Gastroesophageal sphincter (tissue), 4 donors: Measurements from ENCODE around the gene VGF. TPM values are rescaled to one million over a fixed set of nuclear protein-coding genes. Genes with fewer than 3 reads are reported as not detected.
"Not testable (repeated sequence)": the region's sequence is repeated elsewhere in the genome, so short reads cannot be mapped to it uniquely, and the experiment has no call there.

Source experiments
- ATAC-seq: fragments of 150-250 bp; one replicate; pipeline ENCODE4 v1.9.1; 2016; ENCODE audit warnings: mild to moderate bottlenecking, moderate library complexity
- H3K27ac ChIP-seq, 4 donors: fragments of 200-600 bp; sonication (generic) in 3 of 4; 1 replicate in 3 of 4; 2 replicates in 1 of 4; pipeline ENCODE4 v1.5.1; 2016 to 2019
- H3K27me3 ChIP-seq: fragments of 200-600 bp; sonication (generic); one replicate; pipeline ENCODE4 v1.5.1; 2019
- H3K36me3 ChIP-seq, 2 donors: fragments of 200-600 bp; sonication (generic); one replicate each; pipeline ENCODE4 v1.5.1; 2019; ENCODE audit warnings: control low read depth in 1 of 2
- H3K4me1 ChIP-seq, 3 donors: fragments of 200-600 bp; sonication (generic); 1 replicate in 2 of 3; 2 replicates in 1 of 3; pipeline ENCODE4 v1.5.1; 2016 to 2019; ENCODE audit warnings: control low read depth in 2 of 3
- H3K4me3 ChIP-seq, 2 donors: fragments of 200-600 bp; sonication (generic); one replicate each; pipeline ENCODE4 v1.5.1; 2019; ENCODE audit warnings: mild to moderate bottlenecking in 1 of 2, moderate library complexity in 1 of 2
- H3K9me3 ChIP-seq, 3 donors: fragments of 200-600 bp; sonication (generic); one replicate each; pipeline ENCODE4 v1.5.1; 2017 to 2019; ENCODE audit warnings: control low read depth in 2 of 3
- EP300 ChIP-seq: sonication (generic); formaldehyde crosslinking; IDR thresholded peaks from one replicate; pipeline ENCODE4 v1.6.1; 2017; ENCODE audit warnings: antibody characterized with exemption, mild to moderate bottlenecking
- POLR2A ChIP-seq, 2 donors: fragments of 450-650 bp; IDR thresholded peaks; one replicate each; pipeline ENCODE4 v1.6.1; 2017; ENCODE audit warnings: antibody characterized with exemption in 2 of 2, mild to moderate bottlenecking in 2 of 2, moderate library complexity in 1 of 2
- POLR2AphosphoS5 ChIP-seq: sonication (generic); formaldehyde crosslinking; IDR thresholded peaks from one replicate; pipeline ENCODE4 v1.6.1; 2017; ENCODE audit warnings: antibody characterized with exemption
- WGBS, 2 donors: methylation state at CpG; one replicate each; pipeline ENCODE4 v1.1.5; 2018; ENCODE audit warnings: low coverage in 1 of 2; 5-methylcytosine and 5-hydroxymethylcytosine counted together
- total RNA-seq, 4 donors: library from RNA; depleted of rRNA; stranded (reverse); fragments of >200 nt; gene quantifications; one replicate each; pipeline ENCODE4 v1.1.0, GENCODE V29; 2016
- TF ChIP-seq, protein P1 (sequence below), 4 experiments: fragments of 200-600 bp in 2 of 4; fragments of 450-650 bp in 2 of 4; sonication (generic) in 1 of 4; IDR thresholded peaks; one replicate each; pipeline ENCODE4 v1.5.1; 2017 to 2019; ENCODE audit warnings: antibody characterized with exemption in 4 of 4, mild to moderate bottlenecking in 2 of 4, moderate library complexity in 2 of 4

VGF gene
- total RNA-seq, 4 donors from 2014 or later: 0.25 to 0.27 TPM; not detected in 2

DNA sequence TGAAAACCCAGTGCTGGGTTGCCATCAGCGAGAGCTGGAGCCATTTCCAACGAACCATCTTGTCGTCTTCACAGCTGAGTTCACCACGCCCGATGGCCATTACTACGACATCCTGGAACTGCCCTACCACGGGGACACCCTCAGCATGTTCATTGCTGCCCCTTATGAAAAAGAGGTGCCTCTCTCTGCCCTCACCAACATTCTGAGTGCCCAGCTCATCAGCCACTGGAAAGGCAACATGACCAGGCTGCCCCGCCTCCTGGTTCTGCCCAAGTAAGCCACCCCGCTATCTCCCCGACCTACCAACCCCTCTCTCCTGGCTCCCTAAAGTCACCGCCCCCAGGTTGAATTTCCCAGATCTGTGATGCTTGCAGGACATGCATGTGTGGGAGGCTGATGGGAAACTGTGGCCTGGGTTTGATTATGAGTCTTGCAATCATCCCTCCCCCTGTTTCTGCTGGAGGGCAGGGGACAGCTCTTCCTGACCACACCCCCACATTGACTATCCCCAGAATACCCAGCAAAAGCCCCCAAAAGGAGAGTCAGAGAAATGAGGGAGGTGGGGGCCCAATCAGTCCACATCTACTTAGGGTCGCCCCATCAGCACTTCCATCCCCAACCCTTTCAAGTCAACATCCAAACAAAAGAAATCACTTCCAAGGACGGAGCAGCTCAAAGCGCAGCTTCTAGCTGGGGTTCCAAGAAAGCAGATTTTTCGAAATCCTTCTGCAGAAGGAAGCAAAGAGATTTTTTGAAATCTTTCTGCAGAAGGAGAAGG is 31.6 kb downstream of the VGF start:
- no peaks in the 10 kb centered on the region for H3K9me3 ChIP-seq
- no peak overlapping the region for H3K4me3 ChIP-seq
- peaks cover 0 to 8% of the 10 kb centered on the region in 2 donors for H3K36me3 ChIP-seq
- 73 to 82% methylated on average over 2 to 6 of the region's 15 CpGs for WGBS, 2 donors
- no peak for ATAC-seq
- no peaks in the 10 kb centered on the region for H3K27me3 ChIP-seq
- no peak overlapping the region for H3K27ac ChIP-seq
- H3K4me1 ChIP-seq: peaks cover 0 to 14% (median 0%) of the 10 kb centered on the region in 3 donors
- TF ChIP-seq EP300: no peak
- TF ChIP-seq POLR2A (IDR thresholded peaks at IDR 0.05): no peak
- TF ChIP-seq POLR2AphosphoS5: no peak
- TF ChIP-seq, protein P1, sequence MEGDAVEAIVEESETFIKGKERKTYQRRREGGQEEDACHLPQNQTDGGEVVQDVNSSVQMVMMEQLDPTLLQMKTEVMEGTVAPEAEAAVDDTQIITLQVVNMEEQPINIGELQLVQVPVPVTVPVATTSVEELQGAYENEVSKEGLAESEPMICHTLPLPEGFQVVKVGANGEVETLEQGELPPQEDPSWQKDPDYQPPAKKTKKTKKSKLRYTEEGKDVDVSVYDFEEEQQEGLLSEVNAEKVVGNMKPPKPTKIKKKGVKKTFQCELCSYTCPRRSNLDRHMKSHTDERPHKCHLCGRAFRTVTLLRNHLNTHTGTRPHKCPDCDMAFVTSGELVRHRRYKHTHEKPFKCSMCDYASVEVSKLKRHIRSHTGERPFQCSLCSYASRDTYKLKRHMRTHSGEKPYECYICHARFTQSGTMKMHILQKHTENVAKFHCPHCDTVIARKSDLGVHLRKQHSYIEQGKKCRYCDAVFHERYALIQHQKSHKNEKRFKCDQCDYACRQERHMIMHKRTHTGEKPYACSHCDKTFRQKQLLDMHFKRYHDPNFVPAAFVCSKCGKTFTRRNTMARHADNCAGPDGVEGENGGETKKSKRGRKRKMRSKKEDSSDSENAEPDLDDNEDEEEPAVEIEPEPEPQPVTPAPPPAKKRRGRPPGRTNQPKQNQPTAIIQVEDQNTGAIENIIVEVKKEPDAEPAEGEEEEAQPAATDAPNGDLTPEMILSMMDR (IDR thresholded peaks at IDR 0.05): no peak

DNA sequence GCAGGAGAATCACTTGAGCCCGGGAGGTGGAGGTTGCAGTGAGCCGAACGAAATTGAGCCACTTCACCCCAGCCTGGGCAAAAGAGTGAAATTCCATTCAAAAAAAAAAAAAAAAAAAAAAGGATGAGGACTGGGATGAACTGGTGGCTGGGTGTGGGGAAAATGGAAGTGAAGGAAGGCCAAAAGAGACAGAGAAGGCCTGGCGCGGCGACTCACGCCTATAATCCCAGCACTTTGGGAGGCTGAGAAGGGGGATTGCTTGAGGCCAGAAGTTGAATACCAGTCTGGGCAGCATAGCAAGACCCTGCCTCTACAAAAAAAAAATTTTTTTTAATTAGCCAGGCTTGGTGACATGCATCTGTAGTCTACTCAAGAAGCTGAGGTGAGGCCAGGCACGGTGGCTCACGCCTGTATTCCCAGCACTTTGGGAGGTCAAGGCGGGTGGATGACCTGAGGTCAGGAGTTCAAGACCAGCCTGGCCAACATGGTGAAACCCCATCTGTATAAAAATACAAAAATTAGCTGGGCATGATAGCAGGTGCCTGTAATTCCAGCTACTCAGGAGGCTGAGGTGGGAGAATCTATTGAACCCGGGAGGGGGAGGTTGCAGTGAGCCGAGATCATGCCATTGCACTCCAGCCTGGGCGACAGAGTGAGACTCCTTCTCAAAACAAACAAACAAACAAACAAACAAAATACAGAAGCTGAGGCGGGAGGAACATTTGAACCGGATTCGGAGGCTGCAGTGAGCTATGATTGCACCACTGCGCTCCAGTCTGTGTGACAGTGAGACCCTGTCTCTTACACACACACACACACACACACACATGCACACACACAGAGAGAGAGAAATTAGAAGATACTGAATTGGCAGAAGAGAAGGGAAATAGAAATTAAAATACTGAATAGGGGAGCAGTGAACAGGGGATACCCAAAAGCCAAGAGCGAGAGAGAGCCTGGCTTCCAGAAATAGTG is 32.5 kb downstream of the VGF start:
- H3K4me1 ChIP-seq, ATAC-seq, H3K36me3 ChIP-seq, H3K27me3 ChIP-seq, H3K9me3 ChIP-seq, H3K27ac ChIP-seq, H3K4me3 ChIP-seq: not testable (repeated sequence)
- 86 to 87% methylated on average over 11 to 15 of the region's 18 CpGs for WGBS, 2 donors

DNA sequence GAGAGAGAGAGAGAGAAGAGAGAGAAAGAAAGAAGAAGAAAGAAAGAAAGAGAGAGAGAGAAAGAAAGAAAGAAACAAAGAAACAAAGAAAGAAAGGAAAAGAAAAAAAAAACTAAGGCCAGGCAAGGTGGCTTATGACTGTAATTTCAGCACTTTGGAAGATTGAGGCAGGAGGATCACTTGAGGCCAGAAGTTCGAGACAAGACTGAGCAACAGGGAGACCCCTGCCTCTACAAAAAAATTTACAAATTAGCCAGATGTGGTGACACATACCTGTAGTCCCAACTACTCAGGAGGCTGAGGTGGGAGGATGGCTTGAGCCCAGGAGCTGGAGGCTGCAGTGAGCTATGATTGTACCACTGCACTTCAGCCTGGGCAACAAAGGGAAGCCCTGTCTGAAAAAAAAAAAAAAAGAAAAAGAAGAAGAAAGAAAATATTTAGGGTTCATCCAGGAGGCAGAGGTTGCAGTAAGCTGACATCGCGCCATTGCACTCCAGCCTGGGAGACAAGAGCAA is 35.7 kb downstream of the VGF start:
- WGBS, 2 donors: 88 to 98% methylated on average over 1 to 3 of the region's 3 CpGs

GRCh38 chr7:101128040-101128834 is 37.1 kb downstream of the VGF start:
- ATAC-seq: no peak
- H3K4me3 ChIP-seq: peak overlapping the region in 1 of 2 donors; percentile 37
- TF ChIP-seq, protein P1 (IDR thresholded peaks at IDR 0.05): no peak
- TF ChIP-seq EP300: no peak
- no peak for TF ChIP-seq POLR2AphosphoS5
- TF ChIP-seq POLR2A (IDR thresholded peaks at IDR 0.05): no peak
- no peak overlapping the region for H3K27ac ChIP-seq
- no peaks in the 10 kb centered on the region for H3K27me3 ChIP-seq
- H3K4me1 ChIP-seq: peaks cover 0 to 32% (median 25%) of the 10 kb centered on the region in 3 donors
- H3K9me3 ChIP-seq: no peaks in the 10 kb centered on the region
- peaks cover 0 to 4% of the 10 kb centered on the region in 2 donors for H3K36me3 ChIP-seq
- WGBS, 2 donors: 81 to 82% methylated on average over 6 to 8 of the region's 14 CpGs

More for the DNA sequence above, 35.7 kb downstream of the VGF start:
- no peak overlapping the region for H3K4me3 ChIP-seq
- peaks cover 0 to 29% (median 18%) of the 10 kb centered on the region in 3 donors for H3K4me1 ChIP-seq
- no peaks in the 10 kb centered on the region for H3K27me3 ChIP-seq
- peaks cover 0 to 4% of the 10 kb centered on the region in 2 donors for H3K36me3 ChIP-seq
- H3K9me3 ChIP-seq: no peaks in the 10 kb centered on the region
- H3K27ac ChIP-seq: no peak overlapping the region
- TF ChIP-seq, protein P1 (IDR thresholded peaks at IDR 0.05): no peak
- TF ChIP-seq POLR2A (IDR thresholded peaks at IDR 0.05) (no peak), EP300 (no peak), POLR2AphosphoS5 (no peak)
- no peak for ATAC-seq
